ENCODE measurements around the gene PLCH1. TPM values are rescaled to one million over a fixed set of nuclear protein-coding genes. Genes with fewer than 3 reads are reported as not detected.

Gene PLCH1
- total RNA-seq, 1 experiment from 2014 or later: 3.8 TPM

GRCh38 chr3:155393316-155393715 is 351.6 kb downstream of the PLCH1 start:
- intact Hi-C loops (cut with micrococcal nuclease): no loop called here
- no peaks in the 10 kb centered on the region for H3K9me3 ChIP-seq (ENCODE audit: control insufficient read depth in 1 of 2, insufficient read depth in 1 of 2, low read depth in 1 of 2, low read length in 2 of 2)
- H3K9ac ChIP-seq (ENCODE audit: low read length): no peak overlapping the region
- no peak overlapping the region for H3K27ac ChIP-seq (ENCODE audit: low read depth, low read length)
- H3K79me2 ChIP-seq (ENCODE audit: insufficient read depth, low read length): no peaks in the 10 kb centered on the region
- no peaks in the 10 kb centered on the region for H3K36me3 ChIP-seq (ENCODE audit: control insufficient read depth in 1 of 2, insufficient read depth in 2 of 2, low read length in 2 of 2)
- TF ChIP-seq RAD21 (IDR thresholded peaks at IDR 0.05; ENCODE audit: low read depth): no peak
- TF ChIP-seq ELF1 (IDR thresholded peaks at IDR 0.05; ENCODE audit: borderline replicate concordance, low read depth): no peak
- TF ChIP-seq SP1 (IDR thresholded peaks at IDR 0.05; ENCODE audit: low read depth): no peak
- TF ChIP-seq SRF (IDR thresholded peaks at IDR 0.05; ENCODE audit: low read depth): no peak
- H4K20me1 ChIP-seq (ENCODE audit: insufficient read depth): no peaks in the 10 kb centered on the region
- no peak overlapping the region for H3K4me3 ChIP-seq (replicated peaks in 1 of 2; ENCODE audit: low read depth in 1 of 2, low read length in 2 of 2)
- H3K27me3 ChIP-seq (ENCODE audit: insufficient read depth, low read length): no peaks in the 10 kb centered on the region
- POLR2A ChIA-PET: no interaction called here
- RAD21 ChIA-PET (ENCODE audit: low non-redundant PET in 1 of 2, low total read pairs in 2 of 2, uncharacterized antibody in 2 of 2, unreplicated experiment in 2 of 2): no interaction called here
- H3K4me1 ChIP-seq (ENCODE audit: control insufficient read depth in 1 of 2, insufficient read depth in 2 of 2, low read length in 2 of 2): peaks cover 12 to 15% of the 10 kb centered on the region in 2 experiments
- no peak overlapping the region for H2AFZ ChIP-seq (ENCODE audit: low read depth, low read length, poor library complexity, severe bottlenecking)
- no peaks in the 10 kb centered on the region for H3K9me2 ChIP-seq (ENCODE audit: insufficient read depth)
- DNase-seq (ENCODE audit: low read depth, low spot score): no peak
- no TSS peak for BruUV-seq (replicated peaks)
- CTCF ChIA-PET: interaction anchor here (1.7 kb wide), 1 partner anchor 11 kb away, joined by 5 read pairs; no protein-coding TSS in a partner anchor
- no peak for ATAC-seq
- H3K4me2 ChIP-seq (ENCODE audit: low read length): no peak overlapping the region

GRCh38 chr3:155392138-155392537 is 352.7 kb downstream of the PLCH1 start:
- TF ChIP-seq JUND (IDR thresholded peaks at IDR 0.05) (no peak), ELF1 (IDR thresholded peaks at IDR 0.05; ENCODE audit: borderline replicate concordance, low read depth) (no peak), TCF7L2 (IDR thresholded peaks at IDR 0.05; ENCODE audit: borderline replicate concordance, extremely low read depth, insufficient read depth, insufficient read length) (no peak), EZH2phosphoT487 (IDR thresholded peaks at IDR 0.05; ENCODE audit: borderline replicate concordance) (no peak), FOSL1 (IDR thresholded peaks at IDR 0.05; ENCODE audit: low read depth) (no peak), SRF (IDR thresholded peaks at IDR 0.05; ENCODE audit: low read depth) (no peak), SP1 (IDR thresholded peaks at IDR 0.05; ENCODE audit: low read depth) (no peak), ZNF274 (IDR thresholded peaks at IDR 0.05; ENCODE audit: low read depth, low read length) (no peak), CBX3 (IDR thresholded peaks at IDR 0.05; ENCODE audit: low read depth) (no peak), POLR2A (IDR thresholded peaks at IDR 0.05; ENCODE audit: borderline replicate concordance, extremely low read depth, insufficient read depth, insufficient read length) (no peak), REST (IDR thresholded peaks at IDR 0.05; ENCODE audit: low read depth) (no peak), YY1 (IDR thresholded peaks at IDR 0.05; ENCODE audit: extremely low read depth, insufficient replicate concordance, low read depth, low read length) (no peak), EGR1 (IDR thresholded peaks at IDR 0.05; ENCODE audit: low read depth) (no peak), ZBTB33 (IDR thresholded peaks at IDR 0.05; ENCODE audit: extremely low read depth, insufficient replicate concordance, low read length) (no peak), EZH2 (IDR thresholded peaks at IDR 0.05) (no peak), ZFX (IDR thresholded peaks at IDR 0.05) (no peak)
- CTCF ChIA-PET: no interaction called here
- peak overlapping the region; percentile 65 for H2AFZ ChIP-seq (ENCODE audit: low read depth, low read length, poor library complexity, severe bottlenecking)

More at GRCh38 chr3:155392138-155392537, 352.7 kb downstream of the PLCH1 start:
- Histone ChIP-seq H3K9me3 (ENCODE audit: control insufficient read depth in 1 of 2, insufficient read depth in 1 of 2, low read depth in 1 of 2, low read length in 2 of 2) (no peaks in the 10 kb centered on the region), H4K20me1 (ENCODE audit: insufficient read depth) (no peaks in the 10 kb centered on the region), H3K9ac (ENCODE audit: low read length) (no peak overlapping the region), H3K4me3 (replicated peaks in 1 of 2; ENCODE audit: low read depth in 1 of 2, low read length in 2 of 2) (no peak overlapping the region), H3K4me2 (ENCODE audit: low read length) (peak overlapping the region; percentile 73), H3K79me2 (ENCODE audit: insufficient read depth, low read length) (no peaks in the 10 kb centered on the region), H3K27me3 (ENCODE audit: insufficient read depth, low read length) (no peaks in the 10 kb centered on the region), H3K9me2 (ENCODE audit: insufficient read depth) (no peaks in the 10 kb centered on the region), H3K4me1 (ENCODE audit: control insufficient read depth in 1 of 2, insufficient read depth in 2 of 2, low read length in 2 of 2) (peaks cover 12 to 15% of the 10 kb centered on the region in 2 experiments), H3K27ac (ENCODE audit: low read depth, low read length) (no peak overlapping the region), H3K36me3 (ENCODE audit: control insufficient read depth in 1 of 2, insufficient read depth in 2 of 2, low read length in 2 of 2) (no peaks in the 10 kb centered on the region)
- ATAC-seq (peak; percentile 55), DNase-seq (ENCODE audit: low read depth, low spot score) (no peak)
- ChIA-PET RAD21 (ENCODE audit: low non-redundant PET in 1 of 2, low total read pairs in 2 of 2, uncharacterized antibody in 2 of 2, unreplicated experiment in 2 of 2) (no interaction called here), POLR2A (no interaction called here)
- BruUV-seq (replicated peaks): no TSS peak
- intact Hi-C loops (cut with micrococcal nuclease): no loop called here
